ENCODE measurements around the gene SCFD1. TPM values are rescaled to one million over a fixed set of nuclear protein-coding genes. Genes with fewer than 3 reads are reported as not detected.
"Not testable (repeated sequence)": the region's sequence is repeated elsewhere in the genome, so short reads cannot be mapped to it uniquely, and the experiment has no call there.

SCFD1 gene
- total RNA-seq, 4 donors from 2014 or later: 21.5 to 30.7 (median 28.2) TPM

DNA sequence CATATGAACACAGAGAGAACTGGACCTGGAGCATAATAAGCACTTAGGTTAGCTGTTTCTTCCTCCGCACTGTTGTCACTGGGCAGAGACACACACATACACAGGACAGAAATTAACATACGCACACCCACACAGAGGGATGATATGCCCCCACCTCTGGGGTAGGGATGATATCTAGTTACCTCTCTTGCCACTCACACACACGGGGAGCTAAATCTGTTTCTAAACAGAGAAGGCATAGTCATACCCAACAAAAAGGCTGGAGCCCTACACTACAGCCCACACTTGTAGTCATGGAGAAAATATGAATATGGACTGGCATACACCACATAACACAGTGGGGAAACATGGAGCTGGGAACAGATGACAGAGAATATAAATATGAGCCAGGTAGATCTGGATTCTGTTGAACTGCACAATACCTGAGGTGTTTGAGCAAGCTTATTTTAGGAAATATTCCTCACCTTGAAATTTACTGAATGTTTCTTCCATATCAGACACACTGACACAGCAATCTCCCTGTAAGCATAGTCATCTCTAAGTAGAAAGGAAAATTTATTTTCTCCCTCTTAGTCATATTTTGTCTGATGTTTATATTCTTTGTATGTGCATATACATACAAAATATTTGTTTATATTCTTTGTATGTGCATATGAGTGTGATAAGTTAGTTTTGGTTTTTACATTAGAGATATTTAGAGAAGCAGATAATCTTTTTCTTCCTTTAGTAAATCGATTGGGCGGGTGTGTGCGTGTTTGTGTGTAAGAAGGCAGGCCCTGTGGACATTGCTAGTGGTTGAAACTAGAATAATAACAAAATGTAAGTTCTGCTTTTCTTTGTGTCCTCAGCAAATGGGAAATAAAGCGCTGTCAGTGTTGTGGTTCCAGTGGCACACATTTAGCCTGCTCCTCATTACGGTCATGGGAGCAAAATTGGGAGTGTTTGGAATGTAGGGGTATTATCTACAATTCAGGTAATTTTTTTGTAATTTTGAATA lies 20.9 kb upstream of the SCFD1 start:
- Histone ChIP-seq H3K27ac (peak overlapping the region; percentile 59 to 77 (median 67)), H3K27me3 (no peaks in the 10 kb centered on the region), H3K4me3 (no peak overlapping the region), H3K9me3 (no peaks in the 10 kb centered on the region), H3K36me3 (peaks cover 0 to 18% of the 10 kb centered on the region in 2 donors), H3K4me1 (peaks cover 14 to 20% of the 10 kb centered on the region in 2 donors)
- ATAC-seq (peak; percentile 97 to 98), DNase-seq (peak; percentile 8 to 43)
- TF ChIP-seq POLR2A (IDR thresholded peaks at IDR 0.05) (no peak), CTCF (IDR thresholded peaks at IDR 0.05 in 4 of 5, conservative IDR thresholded peaks at IDR 0.05 in 1 of 5) (no peak)
- intact Hi-C loops (cut with DNase I; ENCODE audit: low total_unique reads): no loop called here
- in situ Hi-C loops (cut with MboI; ENCODE audit: low sequenced_read_pairs in 4 of 4): no loop called here

GRCh38 chr14:30603402-30603801 lies 18.7 kb upstream of the SCFD1 start:
- H3K4me1 ChIP-seq: peaks cover 14 to 20% of the 10 kb centered on the region in 2 donors
- H3K27ac ChIP-seq: no peak overlapping the region
- no peak overlapping the region for H3K4me3 ChIP-seq
- TF ChIP-seq POLR2A (IDR thresholded peaks at IDR 0.05): no peak
- no peak for TF ChIP-seq CTCF (IDR thresholded peaks at IDR 0.05 in 4 of 5, conservative IDR thresholded peaks at IDR 0.05 in 1 of 5)
- intact Hi-C loops (cut with DNase I; ENCODE audit: low total_unique reads): no loop called here
- no peaks in the 10 kb centered on the region for H3K27me3 ChIP-seq
- no peaks in the 10 kb centered on the region for H3K9me3 ChIP-seq
- in situ Hi-C loops (cut with MboI; ENCODE audit: low sequenced_read_pairs in 4 of 4): no loop called here
- DNase-seq: no peak
- H3K36me3 ChIP-seq: peaks cover 0 to 18% of the 10 kb centered on the region in 2 donors
- ATAC-seq: no peak

- ATAC-seq; H3K27me3 ChIP-seq; DNase-seq; in situ Hi-C loops (cut with MboI; ENCODE audit: low sequenced_read_pairs in 4 of 4); H3K4me3 ChIP-seq; H3K9me3 ChIP-seq; H3K27ac ChIP-seq; intact Hi-C loops (cut with DNase I; ENCODE audit: low total_unique reads): not testable (repeated sequence)
- peaks cover 18 to 30% of the 10 kb centered on the region in 2 donors for H3K4me1 ChIP-seq
- peaks cover 0 to 18% of the 10 kb centered on the region in 2 donors for H3K36me3 ChIP-seq
Observed at GRCh38 chr14:30604696-30605095, 17.4 kb upstream of the SCFD1 start.

- TF ChIP-seq CTCF (IDR thresholded peaks at IDR 0.05 in 4 of 5, conservative IDR thresholded peaks at IDR 0.05 in 1 of 5) (no peak), POLR2A (IDR thresholded peaks at IDR 0.05) (no peak)
- ATAC-seq: no peak
- H3K9me3 ChIP-seq: no peaks in the 10 kb centered on the region
- H3K36me3 ChIP-seq: peaks cover 0 to 18% of the 10 kb centered on the region in 2 donors
- H3K27ac ChIP-seq: peak overlapping the region in 3 of 4 donors; percentile 13 to 74 (median 65)
- no peak for DNase-seq
- in situ Hi-C loops (cut with MboI; ENCODE audit: low sequenced_read_pairs in 4 of 4): no loop called here
- no peak overlapping the region for H3K4me3 ChIP-seq
- intact Hi-C loops (cut with DNase I; ENCODE audit: low total_unique reads): no loop called here
- H3K27me3 ChIP-seq: no peaks in the 10 kb centered on the region
- peaks cover 3 to 16% of the 10 kb centered on the region in 2 donors for H3K4me1 ChIP-seq
Observed at GRCh38 chr14:30607156-30607780, 14.9 kb upstream of the SCFD1 start.

DNA sequence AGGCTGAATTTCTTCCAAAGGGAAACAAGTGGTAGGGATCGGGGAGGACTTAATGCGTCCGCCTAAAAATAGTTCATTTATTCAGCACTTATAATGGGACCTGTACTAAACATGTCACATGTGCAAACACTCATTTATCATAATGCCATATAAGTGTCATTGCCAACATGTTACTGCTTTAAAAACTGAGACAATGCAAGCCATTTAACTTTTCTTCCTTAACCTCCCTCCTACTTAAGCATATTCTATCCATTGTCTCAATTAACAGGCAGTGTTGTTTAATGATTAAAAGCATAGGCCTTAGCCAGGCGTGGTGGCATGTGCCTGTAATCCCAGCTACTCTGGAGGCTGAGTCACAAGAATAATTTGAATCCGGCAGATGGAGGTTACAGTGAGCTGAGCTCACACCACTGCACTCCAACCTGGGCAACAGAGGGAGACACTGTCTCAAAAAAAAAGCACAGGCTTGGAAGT lies 13.5 kb upstream of the SCFD1 start:
- peaks cover 0 to 10% of the 10 kb centered on the region in 2 donors for H3K36me3 ChIP-seq
- peak; percentile 96 to 97 for ATAC-seq
- H3K9me3 ChIP-seq: no peaks in the 10 kb centered on the region
- TF ChIP-seq CTCF (IDR thresholded peaks at IDR 0.05 in 4 of 5, conservative IDR thresholded peaks at IDR 0.05 in 1 of 5) (peak in 1 of 5 experiments; percentile 17), POLR2A (IDR thresholded peaks at IDR 0.05) (no peak)
- peak; percentile 13 to 44 for DNase-seq
- no peak overlapping the region for H3K4me3 ChIP-seq
- peaks cover 3 to 16% of the 10 kb centered on the region in 2 donors for H3K4me1 ChIP-seq
- in situ Hi-C loops (cut with MboI; ENCODE audit: low sequenced_read_pairs in 4 of 4): no loop called here
- intact Hi-C loops (cut with DNase I; ENCODE audit: low total_unique reads): loop anchor here (2.0 kb wide), 1 partner anchor 50 kb away; the partner anchor contains the start of gene G2E3
- H3K27me3 ChIP-seq: no peaks in the 10 kb centered on the region
- H3K27ac ChIP-seq: peak overlapping the region; percentile 65 to 77 (median 74)

Data from gastrocnemius medialis (tissue), 4 donors.